NCI-H2171 treated with DMSO at 0.1 percent for 48 hours (cell line): ENCODE measurements around the gene SIM1.

Source experiments
- DNase-seq: peaks from one replicate; lab custom pipeline; 2025; lab: John Stamatoyannopoulos, UW

Gene SIM1

GRCh38 chr6:100353276-100354015 is 111.3 kb downstream of the SIM1 start:
- DNase-seq, result no peak

- DNase-seq, result no peak
These were observed 114.6 kb downstream of the SIM1 start for GRCh38 chr6:100350139-100350538.

GRCh38 chr6:100349366-100349765 is 115.4 kb downstream of the SIM1 start:
- DNase-seq, result no peak

GRCh38 chr6:100347901-100348550 is 116.7 kb downstream of the SIM1 start:
- DNase-seq, result no peak

GRCh38 chr6:100346828-100347227 is 117.9 kb downstream of the SIM1 start:
- DNase-seq, result no peak

GRCh38 chr6:100346203-100346602 is 118.5 kb downstream of the SIM1 start:
- no peak for DNase-seq

DNA sequence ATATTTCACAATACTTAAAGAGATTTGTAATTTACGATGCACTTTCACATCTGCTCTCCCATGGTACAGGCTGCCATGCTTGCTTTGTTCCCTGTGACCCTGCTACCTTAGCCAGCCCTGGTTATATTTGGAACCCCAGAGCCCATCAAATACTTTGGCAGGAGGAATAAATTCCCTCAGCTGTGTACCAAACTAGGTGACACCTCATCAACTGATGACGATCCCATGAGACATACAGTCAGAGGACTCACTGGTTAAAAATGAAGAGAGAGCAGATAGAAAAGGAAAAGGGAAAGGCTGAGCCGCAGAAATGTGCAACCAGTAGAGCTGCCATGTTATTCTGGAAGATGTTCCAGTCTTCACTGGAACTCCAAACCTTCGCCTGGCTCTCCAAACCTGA is 120.0 kb downstream of the SIM1 start:
- no peak for DNase-seq

DNA sequence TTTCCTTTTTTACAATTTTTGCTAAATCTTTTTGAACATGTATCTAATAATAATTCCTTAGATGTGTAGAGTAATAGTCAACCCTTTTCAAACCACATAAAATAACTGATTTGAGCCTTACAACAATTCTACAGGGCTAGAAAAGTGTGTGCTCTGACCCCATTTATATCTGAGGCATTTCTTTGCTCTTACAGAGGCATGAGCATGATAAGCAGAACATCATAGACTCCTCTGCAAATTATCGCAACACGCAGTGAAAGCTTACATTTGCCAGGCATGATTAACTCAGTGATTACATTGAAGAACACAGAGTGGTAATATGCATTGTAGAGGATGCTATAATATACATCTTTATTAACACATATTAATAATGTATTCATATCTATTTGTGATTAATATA is 120.4 kb downstream of the SIM1 start:
- DNase-seq, result no peak

DNA sequence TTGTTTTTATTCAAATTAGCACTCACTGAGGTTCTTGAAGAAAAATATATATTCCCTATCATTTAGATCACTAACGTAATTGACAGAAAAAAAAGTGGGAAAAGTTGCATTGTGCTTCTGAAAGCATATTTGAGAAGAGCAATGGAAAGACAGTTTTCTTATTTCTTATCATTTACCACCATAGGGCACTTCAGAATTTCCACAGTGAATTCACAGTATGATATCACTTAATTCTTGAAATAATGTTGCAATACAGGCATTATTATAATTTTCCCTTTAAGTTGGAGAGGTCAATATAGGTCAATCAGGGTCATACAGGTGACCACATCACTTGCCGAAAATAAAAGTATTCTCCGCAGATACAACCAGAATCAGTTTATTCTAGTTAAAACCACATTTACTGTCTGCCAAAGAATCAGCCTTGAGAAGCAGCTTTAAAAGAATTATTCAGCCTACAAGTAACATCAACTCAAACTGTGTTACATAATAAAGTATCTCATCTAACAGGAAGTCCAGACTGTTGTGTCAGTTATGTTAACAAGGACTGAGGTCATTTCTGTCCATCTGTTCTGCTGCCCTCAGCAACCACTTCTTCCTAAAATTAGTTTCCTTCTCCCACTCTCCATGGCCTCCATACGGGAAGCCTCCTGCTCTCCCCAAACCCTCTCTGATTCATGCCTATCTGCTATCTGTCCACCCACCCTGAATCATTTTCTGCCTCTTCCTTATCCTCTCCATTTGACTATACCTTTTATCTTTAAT is 121.2 kb downstream of the SIM1 start:
- no peak for DNase-seq

- DNase-seq, result no peak
These were observed 121.9 kb downstream of the SIM1 start for GRCh38 chr6:100342830-100343229.

DNA sequence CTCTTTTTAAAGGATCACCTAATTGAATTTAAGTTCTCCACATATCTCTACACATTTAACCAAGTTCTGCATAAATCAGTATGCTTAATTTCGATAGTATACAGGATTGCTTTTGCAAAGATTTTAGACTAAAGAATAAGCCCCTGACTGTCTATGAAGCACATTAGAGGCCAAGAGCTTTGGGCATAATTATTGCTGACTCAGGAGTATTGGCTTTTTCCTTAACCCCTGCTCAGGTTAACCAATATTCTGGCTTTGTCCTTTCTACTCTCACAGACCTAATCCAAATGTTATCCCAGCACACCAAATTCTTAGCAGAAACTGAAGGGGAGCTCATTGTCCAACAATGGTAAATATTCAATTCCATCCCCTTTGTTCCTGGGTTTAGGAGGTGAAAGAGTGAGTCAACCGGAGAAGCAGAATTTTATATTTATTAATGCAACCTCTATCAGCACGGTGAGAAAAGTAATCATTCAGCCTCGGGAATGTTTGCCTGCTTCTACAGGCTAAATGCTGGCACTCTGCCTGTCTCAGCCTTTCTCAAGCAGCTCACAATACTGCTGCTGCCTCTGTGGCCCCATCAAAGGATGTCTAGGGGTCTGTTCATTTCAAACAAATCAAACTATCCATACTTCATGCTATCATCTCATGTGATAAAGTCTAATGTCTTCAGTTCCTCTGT is 125.0 kb downstream of the SIM1 start:
- no peak for DNase-seq

DNA sequence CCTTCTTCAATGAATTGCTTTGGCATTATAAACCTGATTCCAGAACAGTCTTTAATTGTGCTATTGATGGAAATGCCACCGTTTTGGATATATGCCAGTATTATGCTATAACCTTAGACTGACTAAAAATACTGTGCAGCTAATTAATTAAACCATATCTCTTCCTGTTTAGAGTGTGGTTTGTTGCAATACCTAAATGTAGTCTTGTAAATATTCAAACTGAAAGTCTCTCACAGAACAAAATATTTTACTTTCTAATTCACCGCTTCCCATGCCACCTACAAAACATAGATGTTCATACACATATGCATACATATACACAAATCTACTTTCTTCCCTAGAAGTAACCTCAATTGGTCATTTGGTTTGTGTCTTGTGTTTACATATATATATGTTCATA is 126.6 kb downstream of the SIM1 start:
- no peak for DNase-seq

- no peak for DNase-seq
These were observed 127.8 kb downstream of the SIM1 start for GRCh38 chr6:100336876-100337275.

DNA sequence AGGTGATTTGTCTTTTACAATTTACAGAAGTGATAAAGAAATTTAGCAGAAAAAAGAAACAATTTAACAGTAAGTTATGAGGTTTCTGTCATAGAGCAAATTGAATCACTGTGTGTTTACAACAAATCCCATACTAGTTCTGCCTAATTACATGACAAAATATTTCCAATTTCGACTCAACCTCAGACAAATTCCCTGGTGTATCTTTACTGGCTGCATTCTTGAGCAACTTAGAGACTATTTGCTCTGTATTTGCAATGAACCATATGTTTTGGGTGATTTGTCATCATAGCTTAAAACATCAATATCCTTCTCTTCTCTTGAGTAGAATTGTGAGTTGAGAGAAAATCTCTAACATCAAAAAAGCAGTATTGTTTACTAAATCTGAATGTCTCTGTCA is 128.7 kb downstream of the SIM1 start:
- no peak for DNase-seq
